Prostate gland (tissue), 2 donors: ENCODE results near the gene FAM110D. TPM values are rescaled to one million over a fixed set of nuclear protein-coding genes. Genes with fewer than 3 reads are reported as not detected.

Experiments used
- DNase-seq: peaks from one replicate; pipeline ENCODE4 v3.0.0-alpha.2; 2019; ENCODE audit warnings: low spot score
- H3K27ac ChIP-seq, 2 donors: fragments of 200-600 bp; sonication (generic); 2 replicates each; pipeline ENCODE4 v1.5.1; 2017 to 2019
- H3K27me3 ChIP-seq: fragments of 200-600 bp; sonication (generic); replicated peaks from 2 replicates; pipeline ENCODE4 v1.5.1; 2019; ENCODE audit not compliant: insufficient read depth
- H3K36me3 ChIP-seq, 2 donors: fragments of 200-600 bp; sonication (generic); 1 replicate in 1 of 2; 2 replicates in 1 of 2; pipeline versions ENCODE4 v1.5.1 to v1.8.1; 2017 to 2019
- H3K4me1 ChIP-seq: fragments of 200-600 bp; sonication (generic); replicated peaks from 2 replicates; pipeline ENCODE4 v1.5.1; 2019
- H3K4me3 ChIP-seq, 2 donors: fragments of 200-600 bp; sonication (generic); 2 replicates each; pipeline ENCODE4 v1.5.1; 2017 to 2019
- H3K9me3 ChIP-seq: fragments of 200-600 bp; sonication (generic); 2 replicates; pipeline ENCODE4 v1.5.1; 2017
- POLR2A ChIP-seq: fragments of 450-650 bp; IDR thresholded peaks from one replicate; pipeline ENCODE4 v1.6.1; 2016; ENCODE audit warnings: antibody characterized with exemption, mild to moderate bottlenecking
- POLR2AphosphoS5 ChIP-seq: sonication (generic); formaldehyde crosslinking; IDR thresholded peaks from one replicate; pipeline ENCODE4 v1.6.1; 2017; ENCODE audit warnings: antibody characterized with exemption
- WGBS: methylation state at CpG from one replicate; pipeline ENCODE4 v1.1.5; 2018; 5-methylcytosine and 5-hydroxymethylcytosine counted together
- intact Hi-C: fragments of 100-400 bp; cut with DNase I; formaldehyde crosslinking; loops from one replicate; pipeline ENCODE4 v1.14.2; 2022
- total RNA-seq, 2 donors: library from RNA; depleted of rRNA; stranded (reverse); fragments of >200 nt; gene quantifications; one replicate each; pipeline ENCODE4 v1.1.0, GENCODE V29; 2016
- TF ChIP-seq, protein P1 (sequence below), 4 experiments: fragments of 200-600 bp in 2 of 4; fragments of 450-650 bp in 2 of 4; sonication (generic) in 2 of 4; IDR thresholded peaks; 1 replicate in 3 of 4; 2 replicates in 1 of 4; pipeline ENCODE4 v1.5.1; 2016 to 2019; ENCODE audit warnings: antibody characterized with exemption in 4 of 4, mild to moderate bottlenecking in 2 of 4, moderate library complexity in 2 of 4

FAM110D gene
- total RNA-seq, 2 donors from 2014 or later, result 3.8 to 5.9 TPM

DNA sequence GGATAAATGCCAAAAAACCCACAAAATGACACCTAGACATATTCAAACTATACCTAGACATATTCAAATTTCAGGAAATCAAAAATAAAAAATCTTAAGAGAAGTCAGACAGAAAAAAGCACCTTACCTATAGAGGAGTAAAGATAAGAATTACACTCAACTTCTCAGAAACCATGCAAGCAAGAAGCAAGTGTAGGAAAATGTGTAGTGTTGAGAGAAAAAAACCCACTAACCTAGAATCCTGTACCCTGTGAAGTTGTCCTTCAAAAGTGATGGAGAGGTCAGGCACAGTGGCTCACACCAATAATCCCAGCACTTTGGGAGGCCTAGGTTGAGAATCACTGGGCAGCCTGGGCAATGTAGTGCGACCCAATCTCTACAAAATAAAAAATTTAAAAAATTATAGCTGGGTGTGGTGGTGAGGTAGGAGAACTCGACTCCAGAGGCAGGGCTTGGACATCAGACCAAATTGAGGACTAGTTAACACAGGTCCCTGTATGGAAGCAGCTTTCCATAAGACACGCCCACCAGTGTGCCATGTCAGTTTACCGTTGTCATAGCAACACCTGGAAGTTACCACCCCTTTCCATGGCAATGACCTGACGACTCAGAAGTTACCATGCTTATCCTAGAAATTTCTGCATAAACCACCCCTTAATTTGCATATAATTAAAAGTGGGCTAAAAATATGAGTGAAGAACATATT is 26.6 kb upstream of the FAM110D start:
- no peak for DNase-seq
- Histone ChIP-seq H3K4me1 (no peaks in the 10 kb centered on the region), H3K27me3 (no peaks in the 10 kb centered on the region), H3K4me3 (no peak overlapping the region), H3K36me3 (no peaks in the 10 kb centered on the region), H3K27ac (no peak overlapping the region), H3K9me3 (no peaks in the 10 kb centered on the region)
- WGBS, result 70% methylated on average over 5 of the region's 5 CpGs
- TF ChIP-seq POLR2AphosphoS5 (no peak), POLR2A (no peak)
- TF ChIP-seq, protein P1, sequence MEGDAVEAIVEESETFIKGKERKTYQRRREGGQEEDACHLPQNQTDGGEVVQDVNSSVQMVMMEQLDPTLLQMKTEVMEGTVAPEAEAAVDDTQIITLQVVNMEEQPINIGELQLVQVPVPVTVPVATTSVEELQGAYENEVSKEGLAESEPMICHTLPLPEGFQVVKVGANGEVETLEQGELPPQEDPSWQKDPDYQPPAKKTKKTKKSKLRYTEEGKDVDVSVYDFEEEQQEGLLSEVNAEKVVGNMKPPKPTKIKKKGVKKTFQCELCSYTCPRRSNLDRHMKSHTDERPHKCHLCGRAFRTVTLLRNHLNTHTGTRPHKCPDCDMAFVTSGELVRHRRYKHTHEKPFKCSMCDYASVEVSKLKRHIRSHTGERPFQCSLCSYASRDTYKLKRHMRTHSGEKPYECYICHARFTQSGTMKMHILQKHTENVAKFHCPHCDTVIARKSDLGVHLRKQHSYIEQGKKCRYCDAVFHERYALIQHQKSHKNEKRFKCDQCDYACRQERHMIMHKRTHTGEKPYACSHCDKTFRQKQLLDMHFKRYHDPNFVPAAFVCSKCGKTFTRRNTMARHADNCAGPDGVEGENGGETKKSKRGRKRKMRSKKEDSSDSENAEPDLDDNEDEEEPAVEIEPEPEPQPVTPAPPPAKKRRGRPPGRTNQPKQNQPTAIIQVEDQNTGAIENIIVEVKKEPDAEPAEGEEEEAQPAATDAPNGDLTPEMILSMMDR (IDR thresholded peaks at IDR 0.05), result no peak
- intact Hi-C loops, result no loop called here

DNA sequence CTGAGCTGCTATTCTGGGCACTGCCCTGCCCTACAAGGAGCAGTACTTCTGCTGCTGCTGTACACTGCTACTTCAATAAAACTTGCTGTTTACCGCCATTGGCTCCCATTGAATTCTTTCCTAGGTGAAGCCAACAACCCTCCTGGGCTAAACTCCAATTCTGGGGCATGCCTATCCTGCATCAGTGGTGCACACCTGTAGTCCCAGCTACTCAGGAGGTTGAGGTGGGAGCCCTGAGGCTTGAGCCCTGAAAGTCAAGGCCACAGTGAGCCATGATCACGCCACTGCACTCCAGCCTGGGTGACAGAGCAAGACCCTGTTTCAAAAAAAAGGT is 26.1 kb upstream of the FAM110D start:
- WGBS, result 78% methylated on average over 2 of the region's 2 CpGs
- Histone ChIP-seq H3K4me1 (no peaks in the 10 kb centered on the region), H3K27ac (no peak overlapping the region), H3K9me3 (no peaks in the 10 kb centered on the region), H3K27me3 (no peaks in the 10 kb centered on the region), H3K36me3 (no peaks in the 10 kb centered on the region), H3K4me3 (no peak overlapping the region)
- no peak for TF ChIP-seq POLR2A
- TF ChIP-seq, protein P1 (IDR thresholded peaks at IDR 0.05), result no peak
- no peak for TF ChIP-seq POLR2AphosphoS5
- DNase-seq, result no peak
- intact Hi-C loops, result no loop called here

DNA sequence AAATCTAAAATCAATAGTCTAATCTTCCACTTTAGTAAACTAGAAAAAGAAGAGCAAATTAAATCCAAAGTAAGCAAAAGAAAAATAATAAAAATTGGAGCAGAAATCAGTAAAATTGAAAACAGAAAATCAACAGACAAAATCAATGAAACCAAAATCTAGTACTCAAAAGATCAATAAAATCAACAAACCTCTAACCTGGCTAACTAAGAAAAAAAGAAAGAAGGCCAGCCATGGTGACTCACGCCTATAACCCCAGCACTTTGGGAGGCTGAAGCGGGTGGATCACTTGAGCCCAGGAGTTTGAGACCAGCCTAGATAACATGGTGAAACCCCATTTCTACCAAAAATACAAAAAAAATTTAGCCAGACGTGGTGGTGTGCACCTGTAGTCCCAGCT is 24.4 kb upstream of the FAM110D start:
- H3K27me3 ChIP-seq, result no peaks in the 10 kb centered on the region
- TF ChIP-seq POLR2A (no peak), POLR2AphosphoS5 (no peak)
- TF ChIP-seq, protein P1 (IDR thresholded peaks at IDR 0.05), result no peak
- no peaks in the 10 kb centered on the region for H3K9me3 ChIP-seq
- intact Hi-C loops, result no loop called here
- no peak for DNase-seq
- H3K4me3 ChIP-seq, result no peak overlapping the region
- H3K4me1 ChIP-seq, result no peaks in the 10 kb centered on the region
- no peak overlapping the region for H3K27ac ChIP-seq
- WGBS, result 90% methylated on average over 3 of the region's 3 CpGs
- no peaks in the 10 kb centered on the region for H3K36me3 ChIP-seq

GRCh38 chr1:26138974-26139558 is 19.8 kb upstream of the FAM110D start:
- Histone ChIP-seq H3K4me3 (no peak overlapping the region), H3K27me3 (no peaks in the 10 kb centered on the region), H3K4me1 (no peaks in the 10 kb centered on the region), H3K36me3 (no peaks in the 10 kb centered on the region), H3K27ac (no peak overlapping the region), H3K9me3 (no peaks in the 10 kb centered on the region)
- 69% methylated on average over 3 of the region's 3 CpGs for WGBS
- DNase-seq, result no peak
- TF ChIP-seq POLR2A, result no peak
- TF ChIP-seq POLR2AphosphoS5, result no peak
- TF ChIP-seq, protein P1 (IDR thresholded peaks at IDR 0.05), result no peak
- intact Hi-C loops, result no loop called here

GRCh38 chr1:26142159-26142558 is 16.7 kb upstream of the FAM110D start:
- intact Hi-C loops, result no loop called here
- WGBS, result 80% methylated on average over 8 of the region's 8 CpGs
- Histone ChIP-seq H3K27ac (no peak overlapping the region), H3K9me3 (no peaks in the 10 kb centered on the region), H3K4me1 (no peaks in the 10 kb centered on the region), H3K4me3 (no peak overlapping the region), H3K27me3 (no peaks in the 10 kb centered on the region), H3K36me3 (no peaks in the 10 kb centered on the region)
- DNase-seq, result no peak
- no peak for TF ChIP-seq POLR2AphosphoS5
- no peak for TF ChIP-seq POLR2A
- TF ChIP-seq, protein P1 (IDR thresholded peaks at IDR 0.05), result no peak
